HG03457 (cell line): ENCODE results near the gene RSPH1.

Experiments
- ATAC-seq: cut with Tn5 transposase; IDR thresholded peaks from one replicate; pipeline ENCODE4 v1.9.1; 2021; ENCODE audit warnings: moderate number of reproducible peaks; ENCODE audit not compliant: unreplicated experiment

RSPH1 gene

DNA sequence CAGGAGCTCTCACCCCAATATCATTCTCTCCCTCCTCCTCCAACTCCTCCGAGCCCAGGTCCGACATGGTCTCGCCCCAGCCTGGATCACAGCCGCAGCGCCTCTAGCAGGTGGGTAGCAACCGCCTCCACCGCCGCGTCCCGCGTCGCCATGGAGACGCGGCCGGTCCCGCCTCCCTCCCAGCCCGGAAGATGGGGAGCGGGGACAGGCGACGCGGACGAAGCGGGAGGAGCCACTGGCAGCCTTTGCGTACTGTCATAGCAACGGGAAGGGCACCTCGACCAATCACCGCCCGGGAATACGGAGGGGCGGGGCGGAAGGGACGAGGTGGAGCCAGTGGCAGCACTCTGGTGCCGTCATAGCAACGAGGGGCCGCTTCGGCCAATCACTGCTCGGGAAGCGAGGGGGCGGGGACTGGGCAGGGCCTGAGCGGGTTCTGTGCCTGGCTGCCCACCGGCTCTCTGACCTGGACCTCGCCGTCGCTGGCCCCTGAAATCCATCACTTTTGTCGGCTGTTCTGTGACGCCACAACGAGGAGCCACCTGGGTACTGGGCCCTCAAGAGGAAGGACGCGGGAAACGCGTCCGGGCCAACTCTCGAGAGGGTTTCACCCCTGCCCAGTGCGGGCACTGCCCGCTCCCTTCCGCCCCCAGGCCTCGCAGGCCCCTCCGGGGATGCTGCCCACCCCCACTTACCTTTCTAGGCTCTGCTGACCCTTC lies at the start of gene RSPH1:
RSPH1 (minus strand) TSS at position 105 of the 719 bp plus-strand sequence; CDS start at position 67, 38 bp downstream.
- ATAC-seq: peak; percentile 97

DNA sequence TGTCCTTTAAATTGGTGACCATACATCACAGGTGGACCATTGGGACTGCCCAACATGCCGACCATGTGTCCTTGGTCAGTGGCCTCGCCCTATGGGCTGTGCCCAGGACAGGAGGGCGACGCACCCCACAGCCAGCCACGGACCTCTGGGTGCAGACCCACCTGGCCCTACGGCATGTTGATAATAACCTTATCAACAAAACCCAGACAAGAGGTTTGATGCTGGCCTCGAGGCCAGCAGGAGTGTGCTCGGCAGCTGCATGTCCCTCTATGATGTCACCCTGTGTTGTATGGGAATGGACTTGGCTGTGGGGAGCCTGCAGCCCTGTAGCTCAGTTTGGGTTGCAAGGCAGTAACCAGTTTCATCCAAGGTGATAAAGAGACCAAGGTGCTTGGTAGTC lies 49.7 kb upstream of the RSPH1 start:
- ATAC-seq: no peak

DNA sequence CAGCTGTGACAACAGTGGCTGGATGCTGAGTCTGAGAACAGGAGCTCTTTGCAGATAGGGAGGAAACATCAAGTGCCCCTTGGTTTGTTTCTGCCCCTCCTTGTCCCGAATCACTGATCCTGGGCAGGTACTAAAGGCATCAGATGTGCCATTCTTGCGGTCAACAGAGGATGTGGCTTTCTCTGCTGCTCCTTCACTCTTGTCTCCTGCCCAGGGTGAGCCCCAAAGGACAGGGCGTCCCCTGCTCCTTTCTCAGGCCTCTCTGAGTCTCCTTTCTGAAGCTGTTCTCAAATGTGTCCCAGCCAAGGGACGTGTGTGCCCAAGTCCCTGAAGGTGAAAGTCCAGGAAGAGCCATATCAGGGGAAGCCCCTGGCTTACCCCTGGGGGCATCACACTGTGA lies 49.3 kb upstream of the RSPH1 start:
- no peak for ATAC-seq

GRCh38 chr21:42544544-42544943 lies 48.5 kb upstream of the RSPH1 start:
- no peak for ATAC-seq

DNA sequence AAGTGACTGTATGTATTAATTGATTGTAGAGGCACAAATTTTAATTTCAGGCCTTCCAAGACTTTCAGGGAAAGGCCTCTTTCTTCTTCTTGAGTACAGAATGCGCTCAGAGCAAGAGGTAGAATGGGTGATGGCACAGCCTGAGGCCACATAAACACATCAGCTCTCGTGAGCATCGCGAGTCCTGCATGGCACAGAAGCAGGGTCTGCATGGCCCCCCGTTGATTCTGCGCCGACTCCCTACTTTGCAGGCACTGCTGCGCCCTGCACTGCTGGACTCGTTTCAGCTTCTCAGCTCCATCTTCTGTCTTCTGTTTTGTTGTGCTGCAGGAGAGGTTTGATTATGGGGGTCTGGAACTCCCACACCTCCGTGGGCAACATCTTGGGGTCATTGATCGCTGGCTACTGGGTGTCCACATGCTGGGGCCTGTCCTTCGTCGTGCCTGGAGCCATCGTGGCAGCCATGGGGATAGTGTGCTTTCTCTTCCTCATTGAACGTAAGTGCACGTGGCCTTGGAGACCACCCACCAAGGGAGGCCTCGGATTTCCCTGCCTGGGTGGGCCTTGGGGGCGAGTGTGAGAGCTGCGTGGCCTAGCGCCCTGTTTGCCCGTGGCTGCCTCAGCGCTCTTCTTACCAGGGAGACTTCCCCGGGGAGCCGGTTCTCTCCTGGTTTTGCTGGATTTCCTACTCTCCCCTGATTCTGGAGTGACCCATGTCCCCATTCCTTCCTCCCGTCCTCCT lies 47.3 kb upstream of the RSPH1 start:
- no peak for ATAC-seq

- no peak for ATAC-seq
Measured at GRCh38 chr21:42542596-42542995, 46.6 kb upstream of the RSPH1 start.

- no peak for ATAC-seq
Measured at GRCh38 chr21:42542196-42542595, 46.2 kb upstream of the RSPH1 start.

DNA sequence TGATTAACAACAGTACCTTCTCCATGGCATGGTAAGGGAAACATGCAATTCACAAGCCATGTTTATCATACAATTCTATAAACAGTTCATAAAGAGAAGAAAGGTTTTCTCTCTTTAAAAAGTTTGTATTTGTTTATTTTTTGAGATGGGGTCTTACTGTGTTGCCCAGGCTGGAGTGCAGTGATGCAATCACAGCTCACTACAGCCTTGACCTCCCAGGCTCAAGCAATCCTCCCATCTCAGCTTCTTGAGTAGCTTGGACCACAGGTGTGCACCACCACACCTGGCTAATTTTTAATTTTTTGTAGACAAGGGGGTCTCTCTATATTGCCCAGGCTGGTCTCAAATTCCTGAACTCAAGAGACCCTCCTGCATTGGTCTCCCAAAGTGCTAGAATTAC lies 45.6 kb upstream of the RSPH1 start:
- ATAC-seq: no peak

DNA sequence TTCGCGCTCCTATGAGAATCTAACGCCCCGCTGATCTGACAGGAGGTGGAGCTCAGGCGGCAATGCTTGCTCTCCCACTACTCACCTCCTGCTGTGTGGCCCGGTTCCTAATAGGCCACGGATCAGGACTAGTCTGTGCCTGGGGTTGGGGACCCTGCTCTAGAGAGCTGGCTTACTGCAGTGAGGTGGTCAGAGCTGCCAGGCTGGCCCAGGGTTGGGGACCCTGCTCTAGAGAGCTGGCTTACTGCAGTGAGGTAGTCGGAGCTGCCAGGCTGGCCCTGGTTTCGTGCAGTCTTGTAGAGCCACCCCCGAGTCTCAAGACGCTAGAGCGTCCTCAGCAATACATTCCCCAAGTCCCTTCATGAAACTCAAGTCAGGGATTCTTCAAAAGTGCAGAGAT lies 45.1 kb upstream of the RSPH1 start:
- ATAC-seq: no peak

DNA sequence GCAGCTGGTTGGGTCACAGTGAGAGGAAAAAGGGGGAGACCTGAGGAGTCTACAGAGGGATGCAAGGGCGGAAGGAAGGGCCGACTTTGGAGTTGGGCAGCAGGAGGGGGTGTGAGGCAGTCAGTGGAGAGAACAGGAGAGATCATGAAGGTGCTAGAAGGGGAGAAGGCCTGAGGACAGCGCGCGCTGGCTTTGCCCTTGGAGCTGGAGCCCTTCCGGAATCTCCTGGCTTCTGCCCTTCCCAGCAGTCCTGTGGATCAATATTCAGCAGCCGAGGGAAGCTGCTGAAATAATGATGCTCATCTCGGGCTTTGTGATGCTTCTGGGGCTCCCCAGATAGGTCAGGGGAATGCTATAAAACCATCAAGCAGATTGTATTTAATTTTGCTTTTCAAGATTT lies 44.4 kb upstream of the RSPH1 start:
- ATAC-seq: no peak

GRCh38 chr21:42539931-42540343 lies 43.9 kb upstream of the RSPH1 start:
- ATAC-seq: no peak

- ATAC-seq: no peak
Measured at GRCh38 chr21:42539342-42539741, 43.3 kb upstream of the RSPH1 start.

DNA sequence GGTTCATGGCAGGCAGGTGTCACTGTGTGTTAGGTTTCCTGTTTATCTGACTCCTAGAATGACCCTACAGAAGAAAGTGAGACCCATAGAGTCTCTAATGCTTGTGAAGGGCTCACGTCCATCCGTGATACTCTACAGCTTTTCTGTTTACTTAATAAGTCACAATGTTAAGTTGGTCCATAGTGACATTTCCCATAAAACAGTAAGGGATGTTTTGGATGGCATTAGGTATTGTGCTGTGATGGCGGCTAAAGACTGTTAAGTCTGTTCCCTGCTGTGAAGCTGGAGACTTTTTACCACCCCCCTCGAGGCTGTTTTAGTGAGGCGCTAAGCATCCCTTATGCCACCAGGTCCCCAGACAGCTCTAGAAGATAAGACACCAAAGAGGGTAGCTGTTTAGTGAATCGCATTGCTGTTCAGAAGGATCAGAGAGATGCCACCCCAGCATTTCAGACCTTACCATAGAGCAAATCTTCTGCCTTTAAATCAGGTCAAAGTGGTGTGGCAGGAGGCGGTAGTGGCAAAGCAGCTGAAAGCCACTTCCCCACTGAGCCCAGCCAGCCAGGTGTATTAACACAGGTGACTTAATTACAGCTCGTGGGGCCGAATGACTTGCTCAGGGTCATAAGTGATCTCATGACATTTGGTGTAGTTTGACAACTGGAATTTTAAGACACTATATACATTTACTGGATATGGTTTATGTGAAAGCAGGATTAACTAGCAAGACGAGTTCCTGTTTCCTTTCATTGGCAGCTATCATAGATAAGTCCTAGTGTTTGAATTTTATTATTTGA lies 42.7 kb upstream of the RSPH1 start:
- no peak for ATAC-seq

DNA sequence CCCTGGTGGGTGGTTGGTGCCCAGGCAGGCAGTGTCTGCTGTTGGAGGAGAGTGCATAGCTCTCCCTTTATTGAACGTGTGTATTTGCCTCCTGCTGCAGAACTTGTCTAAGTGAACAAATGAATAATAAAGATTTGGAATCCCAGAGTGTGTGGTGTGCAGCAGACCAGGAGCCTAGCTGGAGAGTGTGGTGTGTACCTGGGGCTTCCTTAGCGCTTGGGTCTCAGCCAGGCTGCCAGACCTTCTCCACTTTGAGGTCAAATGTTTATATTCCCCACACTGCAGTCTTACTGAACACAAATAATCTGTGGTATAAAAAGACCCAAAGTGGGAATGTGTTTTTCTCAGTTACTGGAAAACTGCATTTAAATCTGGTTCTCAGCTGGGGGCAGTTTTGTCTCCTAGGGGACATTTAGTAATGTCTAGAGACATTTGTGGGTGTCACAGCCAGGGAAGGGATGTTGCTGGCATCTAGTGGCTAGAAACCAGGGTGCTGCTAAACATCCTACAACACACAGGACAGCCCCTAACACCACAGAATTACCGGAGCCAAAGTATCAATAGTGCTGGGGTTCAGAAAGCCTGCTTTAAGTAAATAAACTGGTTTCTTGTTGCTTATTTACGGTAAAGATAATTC lies 41.2 kb upstream of the RSPH1 start:
- no peak for ATAC-seq

- ATAC-seq: no peak
Measured at GRCh38 chr21:42536601-42537000, 40.6 kb upstream of the RSPH1 start.

GRCh38 chr21:42535602-42536171 lies 39.7 kb upstream of the RSPH1 start:
- peak; percentile 52 for ATAC-seq

DNA sequence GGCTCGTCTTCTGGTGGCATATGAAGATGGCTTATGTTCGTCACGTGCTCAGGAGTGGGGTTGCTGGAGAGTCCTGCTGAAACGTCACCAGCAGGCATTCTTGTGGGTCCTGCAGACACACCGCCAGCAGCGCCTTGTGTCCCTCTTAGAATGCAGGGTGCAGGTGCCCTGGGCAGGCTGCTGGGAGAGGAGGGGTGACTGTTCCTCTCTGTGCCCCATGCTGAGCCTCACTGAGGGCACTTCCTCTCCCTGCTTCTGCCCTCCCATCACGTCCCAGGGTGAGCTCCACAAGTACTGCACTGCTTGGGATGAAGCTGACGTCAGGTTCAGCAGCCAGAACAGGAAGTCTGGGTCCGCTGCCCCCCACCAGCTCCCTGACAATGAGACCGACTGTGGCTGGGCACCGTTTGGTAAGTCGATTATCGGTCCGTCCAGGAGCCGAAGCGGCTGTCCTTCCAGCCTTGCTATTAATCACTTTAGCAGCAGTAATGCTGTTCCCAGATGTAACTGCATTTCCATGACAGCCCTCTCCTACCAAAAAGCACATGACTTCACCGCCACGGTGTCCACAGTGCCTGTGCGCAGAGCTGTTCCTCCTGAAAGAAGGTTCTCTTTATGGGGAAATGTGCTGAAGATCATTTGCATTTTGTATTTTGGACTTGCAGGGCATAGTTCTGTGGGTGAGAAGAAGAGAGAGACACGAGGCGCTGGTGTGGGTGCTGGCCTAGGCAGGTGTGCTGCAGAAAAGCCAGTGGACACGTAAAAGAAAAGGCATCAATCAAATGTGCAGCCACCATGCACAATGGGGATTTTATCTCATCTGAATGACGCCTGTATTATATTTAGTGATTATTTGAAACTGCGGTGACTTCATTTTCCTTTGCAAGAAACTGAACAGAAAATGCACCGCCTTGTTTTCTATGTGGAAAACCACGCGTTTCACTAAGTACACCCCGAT lies 38.7 kb upstream of the RSPH1 start:
- ATAC-seq: no peak

DNA sequence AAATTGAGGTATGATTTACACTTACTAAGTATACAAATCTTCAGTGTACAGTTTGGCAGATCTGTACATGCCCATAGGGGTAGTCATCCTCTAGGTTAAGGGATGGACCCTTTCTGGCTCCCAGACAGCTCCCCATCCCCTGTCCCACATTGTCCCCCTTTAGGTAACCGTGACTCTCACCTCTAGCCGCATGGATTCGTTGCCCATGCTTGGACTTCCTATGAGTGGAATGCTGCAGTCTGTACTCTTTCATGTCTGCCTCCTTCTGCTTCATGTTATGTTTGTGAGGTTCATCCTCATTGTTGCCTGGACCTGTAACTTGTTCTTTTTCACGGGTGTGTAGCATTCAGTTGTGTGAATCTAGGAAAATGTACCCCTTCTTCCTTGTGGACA lies 37.9 kb upstream of the RSPH1 start:
- no peak for ATAC-seq

GRCh38 chr21:42533306-42533962 lies 37.4 kb upstream of the RSPH1 start:
- no peak for ATAC-seq
